ENCODE data around the gene CADM1. TPM values are rescaled to one million over a fixed set of nuclear protein-coding genes. Genes with fewer than 3 reads are reported as not detected.

CADM1 gene
- total RNA-seq, 1 experiment from 2014 or later, result 12.9 TPM

DNA sequence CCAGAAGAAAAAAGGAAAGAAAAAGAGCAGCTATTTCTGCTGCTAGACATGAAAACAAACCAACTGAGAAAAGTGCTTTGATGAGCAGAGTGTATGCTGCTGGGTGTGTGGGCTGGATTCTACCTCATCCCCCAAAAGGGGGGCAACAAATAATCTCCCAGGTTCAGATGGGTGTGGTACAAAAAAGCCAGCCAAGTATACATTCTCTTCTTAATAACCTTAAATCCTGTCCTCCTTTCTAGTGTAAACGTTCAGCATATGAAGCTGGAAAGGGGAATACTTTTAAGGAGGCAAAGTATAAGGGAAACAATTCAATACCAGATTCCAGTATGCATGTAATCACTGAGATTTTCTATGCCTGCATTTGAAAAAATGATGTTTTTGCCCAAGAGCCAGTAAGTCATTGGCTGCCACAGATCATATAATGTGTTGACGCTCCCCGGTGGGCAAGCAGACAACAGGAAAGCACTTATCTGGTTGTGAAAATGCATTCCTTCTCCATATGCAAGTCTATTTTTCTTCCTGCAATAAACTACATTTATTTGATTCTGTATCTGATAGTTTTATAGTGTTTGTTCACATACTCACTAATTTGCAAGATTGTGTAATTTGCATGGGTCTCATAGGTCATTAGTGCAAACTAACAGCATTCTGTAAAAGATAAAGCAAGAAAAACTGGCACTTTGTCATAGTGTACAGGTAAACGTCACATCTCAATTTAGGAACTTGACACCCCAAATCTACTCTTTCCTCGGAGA lies 201.1 kb downstream of the CADM1 start:
- ChIA-PET POLR2A (ENCODE audit: low non-redundant PET) (no interaction called here), CTCF (no interaction called here)
- intact Hi-C loops (cut with micrococcal nuclease; ENCODE audit: unreplicated experiment), result no loop called here
- DNase-seq (ENCODE audit: low spot score), result no peak
- no TSS peak for BruUV-seq (replicated peaks)
- Histone ChIP-seq H3K27ac (ENCODE audit: low read depth, low read length, poor library complexity, severe bottlenecking) (no peak overlapping the region), H3K36me3 (ENCODE audit: insufficient read depth, low read length, poor library complexity, severe bottlenecking) (no peaks in the 10 kb centered on the region), H3K4me3 (ENCODE audit: low read depth, low read length, poor library complexity, severe bottlenecking) (no peak overlapping the region), H3K27me3 (replicated peaks; ENCODE audit: insufficient read depth, low read depth, low read length, poor library complexity) (no peaks in the 10 kb centered on the region), H3K9me3 (ENCODE audit: low read depth, low read length, poor library complexity, severe bottlenecking) (no peaks in the 10 kb centered on the region), H3K4me1 (ENCODE audit: insufficient read depth, low read length, poor library complexity, severe bottlenecking) (no peaks in the 10 kb centered on the region)
- no peak for TF ChIP-seq EZH2 (IDR thresholded peaks at IDR 0.05; ENCODE audit: borderline replicate concordance, low read depth, low read length, poor library complexity, severe bottlenecking)
- TF ChIP-seq, protein P1, sequence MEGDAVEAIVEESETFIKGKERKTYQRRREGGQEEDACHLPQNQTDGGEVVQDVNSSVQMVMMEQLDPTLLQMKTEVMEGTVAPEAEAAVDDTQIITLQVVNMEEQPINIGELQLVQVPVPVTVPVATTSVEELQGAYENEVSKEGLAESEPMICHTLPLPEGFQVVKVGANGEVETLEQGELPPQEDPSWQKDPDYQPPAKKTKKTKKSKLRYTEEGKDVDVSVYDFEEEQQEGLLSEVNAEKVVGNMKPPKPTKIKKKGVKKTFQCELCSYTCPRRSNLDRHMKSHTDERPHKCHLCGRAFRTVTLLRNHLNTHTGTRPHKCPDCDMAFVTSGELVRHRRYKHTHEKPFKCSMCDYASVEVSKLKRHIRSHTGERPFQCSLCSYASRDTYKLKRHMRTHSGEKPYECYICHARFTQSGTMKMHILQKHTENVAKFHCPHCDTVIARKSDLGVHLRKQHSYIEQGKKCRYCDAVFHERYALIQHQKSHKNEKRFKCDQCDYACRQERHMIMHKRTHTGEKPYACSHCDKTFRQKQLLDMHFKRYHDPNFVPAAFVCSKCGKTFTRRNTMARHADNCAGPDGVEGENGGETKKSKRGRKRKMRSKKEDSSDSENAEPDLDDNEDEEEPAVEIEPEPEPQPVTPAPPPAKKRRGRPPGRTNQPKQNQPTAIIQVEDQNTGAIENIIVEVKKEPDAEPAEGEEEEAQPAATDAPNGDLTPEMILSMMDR (conservative IDR thresholded peaks at IDR 0.05; ENCODE audit: low read depth, low read length), result no peak

DNA sequence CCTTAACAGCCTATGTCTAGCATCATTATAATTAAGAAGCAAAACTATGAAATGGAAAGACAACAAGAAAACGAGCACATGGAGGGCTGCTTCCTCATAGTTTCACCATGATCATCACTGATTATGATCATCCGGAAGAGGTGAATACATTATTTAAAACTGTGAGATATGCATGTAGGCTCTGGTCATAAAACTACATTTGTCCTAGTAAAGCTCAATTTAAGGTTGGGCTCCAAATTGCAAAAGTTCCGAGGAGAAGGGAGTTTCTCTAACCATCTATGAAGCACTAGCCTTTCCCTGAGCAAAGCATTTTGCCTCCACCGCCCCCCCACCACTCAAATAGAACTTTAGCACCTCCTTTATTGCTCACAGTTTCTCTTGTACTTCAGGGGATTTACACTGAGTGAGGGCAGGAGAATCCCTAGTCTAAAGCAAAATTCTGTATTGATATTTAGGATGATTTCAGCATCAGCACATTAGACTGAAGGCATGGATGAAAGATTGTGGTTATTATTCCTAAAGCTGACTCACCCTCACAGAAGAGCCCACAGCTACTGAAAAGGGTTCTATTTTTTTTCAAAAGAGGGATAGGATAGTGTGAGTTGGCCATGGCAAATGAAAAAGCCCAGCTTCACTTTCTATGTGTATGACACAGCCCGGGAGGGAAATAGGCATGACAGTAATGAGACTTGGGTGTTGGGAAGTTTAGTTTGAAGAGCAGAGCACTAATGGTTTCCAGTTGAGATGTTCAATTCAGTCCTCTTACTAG lies 203.4 kb downstream of the CADM1 start:
- no peak overlapping the region for H3K4me3 ChIP-seq (ENCODE audit: low read depth, low read length, poor library complexity, severe bottlenecking)
- no peaks in the 10 kb centered on the region for H3K27me3 ChIP-seq (replicated peaks; ENCODE audit: insufficient read depth, low read depth, low read length, poor library complexity)
- DNase-seq (ENCODE audit: low spot score), result no peak
- POLR2A ChIA-PET (ENCODE audit: low non-redundant PET), result no interaction called here
- no peaks in the 10 kb centered on the region for H3K4me1 ChIP-seq (ENCODE audit: insufficient read depth, low read length, poor library complexity, severe bottlenecking)
- no TSS peak for BruUV-seq (replicated peaks)
- intact Hi-C loops (cut with micrococcal nuclease; ENCODE audit: unreplicated experiment), result no loop called here
- TF ChIP-seq EZH2 (IDR thresholded peaks at IDR 0.05; ENCODE audit: borderline replicate concordance, low read depth, low read length, poor library complexity, severe bottlenecking), result no peak
- TF ChIP-seq, protein P1 (conservative IDR thresholded peaks at IDR 0.05; ENCODE audit: low read depth, low read length), result no peak
- H3K36me3 ChIP-seq (ENCODE audit: insufficient read depth, low read length, poor library complexity, severe bottlenecking), result no peaks in the 10 kb centered on the region
- H3K9me3 ChIP-seq (ENCODE audit: low read depth, low read length, poor library complexity, severe bottlenecking), result no peaks in the 10 kb centered on the region
- H3K27ac ChIP-seq (ENCODE audit: low read depth, low read length, poor library complexity, severe bottlenecking), result no peak overlapping the region
- CTCF ChIA-PET, result no interaction called here

DNA sequence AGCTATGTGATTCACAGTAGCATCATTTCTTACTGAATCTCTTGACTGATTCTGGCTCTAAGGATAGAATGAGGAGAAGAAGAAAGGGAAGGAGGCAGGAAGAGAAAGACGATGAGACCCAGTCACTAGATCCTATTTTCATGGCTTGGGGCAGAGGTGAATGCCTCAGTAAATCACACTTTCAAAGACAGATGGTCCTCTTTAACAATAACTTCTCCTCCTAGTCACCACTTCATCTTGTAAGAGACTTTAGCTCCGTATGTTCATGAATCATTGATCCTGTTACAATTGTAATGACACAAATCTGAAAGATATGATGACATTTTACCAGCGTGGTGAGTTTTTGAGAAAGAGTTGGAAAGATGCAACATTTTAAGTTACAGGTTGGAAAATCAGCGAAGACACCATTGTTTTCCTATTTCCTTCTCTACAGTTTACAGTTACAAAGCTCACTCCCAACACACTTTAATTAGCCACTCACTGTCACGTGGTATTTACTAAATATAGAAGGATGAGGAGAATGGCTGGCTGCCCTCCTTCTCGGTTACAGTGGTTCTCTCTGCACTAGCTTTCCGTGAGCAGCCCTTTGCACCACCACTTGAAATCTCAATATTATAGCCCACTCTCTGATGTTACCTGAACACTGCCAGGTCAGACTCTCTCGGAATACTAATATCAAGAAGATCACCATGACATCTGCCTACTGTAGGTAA lies 205.8 kb downstream of the CADM1 start:
- no peak for DNase-seq (ENCODE audit: low spot score)
- no peaks in the 10 kb centered on the region for H3K36me3 ChIP-seq (ENCODE audit: insufficient read depth, low read length, poor library complexity, severe bottlenecking)
- TF ChIP-seq EZH2 (IDR thresholded peaks at IDR 0.05; ENCODE audit: borderline replicate concordance, low read depth, low read length, poor library complexity, severe bottlenecking), result no peak
- TF ChIP-seq, protein P1 (conservative IDR thresholded peaks at IDR 0.05; ENCODE audit: low read depth, low read length), result no peak
- CTCF ChIA-PET, result no interaction called here
- no peak overlapping the region for H3K27ac ChIP-seq (ENCODE audit: low read depth, low read length, poor library complexity, severe bottlenecking)
- H3K9me3 ChIP-seq (ENCODE audit: low read depth, low read length, poor library complexity, severe bottlenecking), result no peaks in the 10 kb centered on the region
- BruUV-seq (replicated peaks), result no TSS peak
- H3K4me3 ChIP-seq (ENCODE audit: low read depth, low read length, poor library complexity, severe bottlenecking), result no peak overlapping the region
- POLR2A ChIA-PET (ENCODE audit: low non-redundant PET), result no interaction called here
- H3K4me1 ChIP-seq (ENCODE audit: insufficient read depth, low read length, poor library complexity, severe bottlenecking), result no peaks in the 10 kb centered on the region
- H3K27me3 ChIP-seq (replicated peaks; ENCODE audit: insufficient read depth, low read depth, low read length, poor library complexity), result no peaks in the 10 kb centered on the region
- intact Hi-C loops (cut with micrococcal nuclease; ENCODE audit: unreplicated experiment), result no loop called here
